CD4-positive, alpha-beta T cell treated with Interleukin-12 subunit alpha and Interleukin-12 subunit beta, for 1 hour (primary cell): ENCODE data around the gene CYP4F2.
A peak's percentile ranks its signal among the peaks of the same experiment; 100 is the strongest.
"Not testable (repeated sequence)": the region's sequence is repeated elsewhere in the genome, so short reads cannot be mapped to it uniquely, and the experiment has no call there.

Source experiments
- DNase-seq: peaks from one replicate; pipeline ENCODE4 v3.0.0-alpha.2; 2020

CYP4F2 gene

DNA sequence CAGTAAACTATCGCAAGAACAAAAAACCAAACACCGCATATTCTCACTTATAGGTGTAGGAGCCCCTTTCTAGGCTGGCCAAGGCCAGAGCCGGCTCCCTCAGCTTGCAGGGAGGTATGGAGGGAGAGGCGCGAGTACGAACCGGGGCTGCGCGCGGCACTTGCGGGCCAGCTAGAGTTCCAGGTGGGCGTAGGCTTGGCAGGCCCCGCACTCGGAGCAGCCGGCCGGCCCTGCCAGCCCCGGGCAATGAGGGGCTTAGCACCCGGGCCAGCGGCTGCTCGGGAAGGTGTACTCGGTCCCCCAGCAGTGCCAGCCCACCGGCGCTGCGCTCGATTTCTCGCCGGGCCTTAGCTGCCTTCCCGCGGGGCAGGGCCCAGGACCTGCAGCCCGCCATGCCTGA is 1.7 kb upstream of the CYP4F2 start:
- not testable (repeated sequence) for DNase-seq

DNA sequence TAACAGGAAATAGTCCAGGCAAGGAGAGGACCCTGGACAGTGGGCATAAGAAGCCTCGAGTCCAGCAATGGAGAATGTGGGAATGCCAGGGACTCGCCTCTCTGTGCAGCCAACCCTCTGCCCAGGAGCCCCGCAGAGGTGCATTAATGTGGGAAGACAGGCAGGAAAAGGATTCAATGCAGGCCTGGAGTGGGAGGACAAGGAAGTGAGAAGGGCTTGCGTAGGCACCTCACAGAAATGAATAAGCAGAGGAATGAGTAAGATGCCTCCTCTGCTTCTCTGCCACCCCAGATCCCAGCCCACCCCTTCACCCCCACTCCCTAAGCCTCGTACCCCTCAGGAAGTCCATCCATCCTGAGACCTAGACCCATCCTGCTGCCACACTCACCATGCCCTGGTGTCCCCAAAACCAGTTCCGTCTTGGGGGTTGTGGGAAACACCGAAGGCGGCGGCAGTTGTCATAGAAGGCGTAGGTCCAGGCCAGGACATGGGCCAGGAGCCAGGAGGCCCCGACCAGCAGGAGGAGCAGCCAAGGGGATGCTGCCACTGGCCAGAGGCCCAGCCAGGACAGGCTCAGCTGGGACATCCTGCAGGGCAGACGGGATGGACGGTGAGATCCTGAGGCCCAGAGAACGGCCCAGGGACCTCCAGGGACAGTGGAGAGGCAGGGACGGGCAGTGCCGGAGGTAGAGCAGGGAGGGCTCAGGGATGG is 692 bp downstream of the CYP4F2 start:
- no peak for DNase-seq

DNA sequence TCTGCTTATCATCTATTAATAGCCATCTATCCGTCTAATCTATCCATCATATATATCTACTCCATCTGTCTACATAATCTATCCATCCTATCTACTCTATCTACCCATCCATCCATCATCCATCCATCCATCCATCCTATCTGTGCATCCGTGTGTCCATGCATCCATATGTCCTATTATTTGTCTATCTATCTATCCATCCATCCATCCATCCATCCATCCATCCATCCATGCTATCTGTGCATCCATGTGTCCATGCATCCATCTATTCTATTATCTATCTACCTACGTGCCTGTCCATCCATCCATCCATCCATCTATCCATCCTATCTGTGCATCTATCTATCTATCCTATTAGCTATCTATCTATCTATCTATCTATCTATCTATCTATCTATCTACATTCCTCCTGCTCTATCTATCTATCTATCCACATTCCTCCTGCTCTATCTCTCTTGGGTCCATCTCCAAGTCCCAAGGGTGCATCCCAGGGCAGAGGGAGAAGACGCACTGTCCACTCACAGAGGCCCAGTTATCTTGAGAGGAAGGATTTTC is 1.9 kb downstream of the CYP4F2 start:
- DNase-seq, result no peak

DNA sequence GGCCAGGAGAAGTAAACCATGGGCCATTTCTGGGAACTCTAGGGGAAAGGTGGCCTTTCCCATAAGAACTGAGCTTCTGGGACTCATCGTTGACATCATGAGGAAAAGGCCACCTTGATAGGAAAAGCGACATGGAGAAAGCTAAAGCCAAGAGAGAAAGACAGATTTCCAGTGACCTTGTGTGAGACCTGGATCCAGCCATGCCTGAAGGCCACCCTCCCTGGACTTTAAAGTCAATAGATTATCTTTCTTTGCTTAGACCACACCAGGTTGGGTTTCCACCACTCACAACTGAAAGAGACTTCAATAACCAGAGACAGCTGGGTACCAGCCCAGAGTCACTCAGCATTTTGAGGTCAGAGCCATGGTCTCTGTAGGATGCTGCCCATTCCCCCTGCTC is 3.5 kb downstream of the CYP4F2 start:
- no peak for DNase-seq

DNA sequence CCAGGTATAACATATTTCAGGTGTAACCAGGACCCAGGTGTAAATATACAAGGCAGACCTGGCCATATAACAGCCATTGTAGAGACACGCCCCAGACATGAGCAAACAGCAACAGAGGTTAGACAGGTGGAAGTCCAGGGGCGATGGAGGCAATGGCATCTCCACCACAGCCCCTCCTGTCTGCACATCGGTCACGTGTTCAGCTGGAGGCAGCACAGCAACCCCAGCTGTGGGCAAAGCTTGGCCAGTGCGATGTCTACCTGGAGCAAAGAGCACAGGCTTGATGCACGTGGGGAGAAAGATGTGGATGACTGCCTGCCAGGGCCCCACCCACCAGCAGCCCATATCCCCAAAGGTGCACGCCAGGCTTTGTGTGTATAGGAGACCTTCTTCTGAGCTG is 4.4 kb downstream of the CYP4F2 start:
- DNase-seq, result no peak

DNA sequence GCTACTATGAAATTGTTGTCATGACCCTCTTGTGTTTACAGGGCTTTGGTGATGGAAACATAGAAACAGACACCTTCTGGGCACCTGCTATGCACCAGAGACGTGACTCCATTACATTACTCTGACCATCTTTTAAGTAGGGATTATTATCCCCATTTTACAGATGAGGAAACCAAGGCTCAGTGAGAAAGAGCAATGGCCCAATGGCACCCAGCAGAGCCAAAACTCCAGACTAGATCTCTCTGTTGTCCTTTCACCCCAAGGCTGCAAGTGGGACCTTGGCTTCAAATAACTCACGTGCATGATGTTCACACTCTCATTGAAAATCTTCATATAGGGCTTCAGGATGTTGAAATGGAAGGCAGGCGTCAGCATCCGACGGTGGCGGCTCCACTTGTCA is 5.9 kb downstream of the CYP4F2 start:
- DNase-seq, result no peak

DNA sequence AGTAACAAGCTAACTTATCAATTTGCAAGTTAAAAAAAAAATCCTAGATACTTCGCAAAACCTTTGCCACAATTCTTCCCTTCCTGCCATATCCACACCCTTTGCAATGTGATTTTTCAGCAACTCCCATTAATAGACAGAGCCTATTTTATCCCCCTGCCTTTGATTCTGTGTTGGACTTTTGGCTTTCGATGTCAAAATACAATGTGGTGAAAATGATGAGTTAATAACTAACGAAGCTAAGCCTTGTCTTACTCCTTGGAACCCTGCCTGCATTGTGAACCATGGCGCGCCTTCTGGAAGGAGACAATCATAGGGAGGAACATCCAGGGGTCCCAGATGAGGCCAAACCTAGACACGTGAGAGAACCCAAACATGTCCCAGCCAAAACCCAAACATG is 6.4 kb downstream of the CYP4F2 start:
- DNase-seq, result no peak

DNA sequence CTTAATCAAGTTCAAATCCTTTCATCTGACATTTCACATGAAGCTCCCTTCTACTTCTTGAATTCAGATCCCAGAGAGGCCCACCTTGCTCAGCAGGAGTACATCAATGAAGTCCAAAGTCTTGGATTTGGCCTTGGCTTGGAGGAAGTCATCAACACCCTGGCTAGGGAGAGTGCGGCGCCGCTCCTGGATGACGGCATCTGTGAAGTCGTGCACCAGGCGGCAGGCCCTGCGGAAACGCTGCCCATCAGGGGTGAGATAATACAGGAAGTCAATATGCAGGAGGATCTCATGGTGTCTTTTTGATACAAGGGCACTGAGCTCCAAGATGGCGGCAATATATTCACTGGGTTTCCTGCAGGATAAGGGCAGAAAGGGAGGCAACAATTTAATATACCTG is 8.5 kb downstream of the CYP4F2 start:
- not testable (repeated sequence) for DNase-seq

DNA sequence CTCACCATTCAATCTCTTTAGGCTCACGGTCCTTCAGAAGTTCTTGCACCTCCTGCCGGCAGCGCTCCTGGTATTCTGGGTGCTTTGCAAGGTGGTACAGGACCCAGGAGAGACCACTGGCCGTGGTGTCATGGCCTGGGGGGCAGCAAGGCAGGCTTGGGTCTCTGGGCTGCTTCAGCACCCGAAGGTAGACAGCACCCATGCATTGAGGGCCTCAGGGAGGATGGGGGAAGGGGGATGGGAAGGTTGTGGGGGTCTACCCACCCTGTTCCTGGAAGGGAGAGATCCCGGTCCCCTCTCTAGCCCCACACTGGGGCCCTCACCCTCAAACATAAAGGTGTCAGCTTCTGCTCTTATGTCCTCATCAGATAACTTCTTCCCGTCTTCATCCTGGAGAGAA is 12.0 kb downstream of the CYP4F2 start:
- no peak for DNase-seq

DNA sequence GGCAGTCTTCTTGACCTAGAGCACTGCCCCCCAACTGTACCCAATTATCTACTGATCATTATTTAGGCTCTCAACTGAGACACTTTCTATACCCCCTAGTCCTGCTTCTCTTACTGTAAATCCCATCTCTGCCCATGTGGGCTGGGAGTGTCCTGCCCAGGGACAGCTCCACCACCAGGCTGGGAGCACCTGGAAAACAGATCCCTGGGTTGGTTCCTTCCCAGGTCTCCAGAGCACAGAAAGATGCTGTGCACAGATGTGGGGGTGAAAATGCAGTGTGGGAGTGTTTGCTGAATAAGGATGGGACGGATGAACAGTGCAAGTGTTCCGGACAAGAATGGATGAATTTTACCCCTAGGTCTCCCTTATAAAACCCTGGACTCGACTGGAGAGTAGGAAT is 12.7 kb downstream of the CYP4F2 start:
- DNase-seq, result no peak

DNA sequence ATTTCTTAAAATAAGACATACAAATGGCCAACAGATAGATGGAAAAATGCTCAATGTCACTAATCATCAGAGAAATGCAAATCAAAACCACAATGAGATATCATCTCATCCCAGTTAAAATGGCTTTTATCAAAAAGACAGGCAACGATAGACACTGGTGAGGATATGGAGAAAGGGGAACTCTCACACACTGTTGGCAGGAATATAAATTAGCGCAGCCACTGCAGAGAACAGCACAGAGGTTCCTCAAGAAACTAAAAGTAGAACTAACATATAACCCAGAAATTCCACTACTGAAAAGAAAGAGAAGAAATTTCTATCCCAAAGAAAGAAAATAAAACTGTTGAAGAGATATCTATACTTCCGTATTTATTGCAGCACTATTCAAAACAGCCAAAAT is 14.5 kb downstream of the CYP4F2 start:
- not testable (repeated sequence) for DNase-seq

DNA sequence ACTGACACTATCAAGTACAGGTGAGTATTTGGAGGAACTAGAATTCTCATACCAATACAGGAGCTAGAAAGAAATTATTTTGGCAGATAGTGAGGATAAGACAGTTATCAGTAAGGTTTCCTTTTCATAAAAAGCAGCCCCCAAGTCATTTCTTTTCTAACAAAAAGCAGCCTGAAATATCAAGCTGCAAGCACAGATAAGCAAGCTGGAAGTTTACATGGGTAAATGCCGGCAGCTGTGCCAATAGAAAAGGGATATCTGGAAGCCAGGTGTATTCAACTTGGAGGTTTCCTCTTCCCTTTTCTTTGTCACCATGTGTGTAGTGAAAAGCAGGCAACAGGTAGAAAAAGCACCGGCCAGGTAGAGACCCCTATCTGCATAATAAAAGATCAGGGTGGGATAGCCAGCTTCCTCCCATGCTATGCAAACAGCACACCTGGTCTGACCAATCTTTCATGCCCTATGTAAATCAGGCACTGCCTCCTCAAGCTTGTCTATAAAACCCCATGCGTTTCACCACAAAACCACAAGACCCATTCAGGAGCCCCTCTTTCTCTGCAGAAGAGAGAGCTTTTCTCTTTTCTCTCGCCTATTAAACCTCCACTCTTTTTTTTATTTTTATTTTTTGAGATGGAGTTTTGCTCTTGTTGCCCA is 22.9 kb downstream of the CYP4F2 start:
- no peak for DNase-seq

DNA sequence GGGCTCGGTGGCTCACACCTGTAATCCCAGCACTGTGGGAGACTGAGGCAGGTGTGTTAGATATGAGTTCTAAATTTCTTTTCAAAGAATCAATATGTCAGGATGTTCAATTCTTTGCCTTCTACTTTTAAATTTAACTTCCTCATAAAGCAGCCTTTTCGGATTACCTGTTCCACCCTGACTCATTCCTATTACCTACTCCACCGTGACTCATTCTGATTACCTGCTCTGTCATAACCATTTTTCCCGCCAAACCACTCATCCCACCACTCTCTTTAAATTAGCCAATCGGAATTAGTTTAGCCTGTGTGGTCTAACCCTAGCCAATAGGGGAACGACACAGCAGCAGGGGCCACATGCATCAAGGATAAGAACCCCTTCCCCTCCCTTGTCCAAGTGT is 24.1 kb downstream of the CYP4F2 start:
- not testable (repeated sequence) for DNase-seq

DNA sequence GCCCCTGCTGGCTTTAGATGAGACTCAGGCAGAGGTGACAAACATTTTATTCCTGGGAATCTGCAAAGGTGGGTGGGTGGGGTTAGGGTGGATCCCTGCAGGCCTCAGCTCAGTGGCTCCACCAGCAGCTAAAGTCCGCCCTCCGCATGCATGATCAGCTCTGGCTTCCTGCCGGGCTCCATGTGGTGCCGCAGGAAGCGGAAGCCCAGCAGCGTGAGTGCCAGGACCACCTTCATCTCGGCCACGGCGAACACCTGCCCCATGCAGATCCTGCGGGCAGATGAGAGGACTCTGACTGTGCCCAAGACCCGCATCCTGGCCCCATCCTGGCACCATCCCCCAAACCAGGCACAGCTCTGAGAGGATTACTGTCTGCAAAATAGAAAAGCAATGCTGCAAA is 26.3 kb downstream of the CYP4F2 start:
- DNase-seq, result peak; percentile 8

DNA sequence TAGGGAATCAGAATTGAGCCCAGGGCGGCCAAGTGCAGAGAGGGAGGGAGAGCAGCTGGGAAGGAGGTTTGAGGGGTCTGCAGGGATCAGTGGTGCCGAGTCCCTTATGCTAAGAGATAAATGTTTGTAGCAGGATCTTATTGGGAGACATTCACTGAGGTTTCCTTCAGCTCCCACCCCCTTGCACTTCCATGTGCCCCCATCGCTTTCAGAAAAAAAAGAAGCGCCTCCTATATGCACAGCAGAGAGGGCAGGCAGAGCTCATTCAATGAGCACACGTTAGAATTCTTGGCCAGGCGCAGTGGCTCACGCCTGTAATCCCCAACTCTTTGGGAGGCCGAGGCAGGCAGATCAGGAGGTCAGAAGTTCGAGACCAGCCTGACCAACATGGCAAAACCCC is 28.0 kb downstream of the CYP4F2 start:
- DNase-seq, result no peak

DNA sequence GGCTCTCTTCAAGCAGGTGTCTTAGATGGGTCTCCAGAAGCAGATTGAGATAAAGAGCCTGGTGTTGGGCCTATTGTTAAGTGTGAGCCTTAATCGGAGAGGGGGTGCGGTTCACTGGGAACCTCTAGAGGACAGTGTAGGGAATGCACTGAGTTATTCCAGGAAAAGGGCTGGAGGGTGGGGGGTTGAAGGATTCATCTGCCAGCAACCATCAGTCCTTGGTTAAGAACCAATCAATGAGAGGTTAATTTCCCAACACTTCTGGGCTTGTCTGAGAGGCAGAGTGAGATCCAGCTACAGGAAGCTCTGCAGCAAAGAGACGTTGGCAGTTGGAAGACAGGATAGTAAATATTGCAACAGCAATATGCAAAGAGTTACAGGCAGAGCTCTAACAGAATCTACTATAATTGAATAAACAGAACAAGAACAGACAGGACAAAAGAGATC is 28.7 kb downstream of the CYP4F2 start:
- peak; percentile 50 for DNase-seq

DNA sequence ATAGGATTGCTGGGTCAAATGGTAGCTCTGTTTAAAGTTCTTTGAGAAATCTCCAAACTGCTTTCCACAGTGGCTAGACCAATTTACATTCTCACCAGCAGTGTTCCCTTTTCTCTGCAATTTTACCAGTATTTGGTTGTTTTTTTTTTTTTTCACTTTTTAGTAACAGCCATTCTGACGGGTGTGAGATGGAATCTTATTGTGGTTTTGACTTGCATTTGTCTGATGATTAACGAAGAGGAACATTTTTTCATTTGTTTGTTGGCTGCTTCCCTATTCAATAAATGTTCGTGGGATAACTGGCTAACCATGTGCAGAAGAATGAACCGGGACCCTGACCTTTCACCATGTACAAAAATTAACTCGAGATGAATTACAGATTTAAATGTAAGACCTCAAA is 31.2 kb downstream of the CYP4F2 start:
- no peak for DNase-seq

DNA sequence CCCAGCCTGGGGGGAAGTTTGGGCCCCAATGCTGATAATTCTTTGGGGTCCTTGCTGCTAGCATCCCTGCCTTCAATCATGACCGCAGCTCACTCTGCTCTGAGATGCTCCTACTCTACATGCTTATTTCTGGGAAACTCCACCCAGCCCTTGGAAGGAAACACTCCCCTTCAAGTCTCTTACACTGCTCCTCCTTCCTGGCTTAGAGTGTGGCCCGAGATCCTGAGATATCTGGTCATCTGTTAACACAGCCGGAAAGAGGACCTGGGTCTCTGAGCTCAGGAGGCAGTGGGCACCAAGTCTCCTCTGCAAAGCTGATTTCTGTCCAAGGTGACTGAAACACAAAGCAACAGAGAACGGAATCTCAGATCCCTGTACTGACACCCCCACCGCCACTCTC is 33.0 kb downstream of the CYP4F2 start:
- no peak for DNase-seq

DNA sequence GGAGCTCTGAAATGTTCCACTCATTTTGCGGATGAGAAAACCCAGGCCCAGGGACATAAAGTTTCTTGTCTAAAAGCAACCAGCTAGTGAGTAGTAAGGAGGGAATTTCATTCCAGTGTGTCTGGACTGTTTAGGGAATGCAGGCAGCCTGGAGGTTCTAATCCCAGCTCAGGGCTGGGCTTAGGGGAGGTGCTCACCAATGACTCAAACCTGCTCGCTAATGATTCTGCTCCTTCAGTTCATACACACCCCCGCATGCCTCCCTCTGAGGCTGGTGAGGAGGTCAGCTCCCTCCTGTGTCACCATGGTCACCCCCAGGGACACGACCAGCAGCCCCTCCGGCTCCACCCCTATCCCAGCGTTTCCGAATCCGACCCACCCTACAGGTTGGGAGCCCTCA is 34.6 kb downstream of the CYP4F2 start:
- no peak for DNase-seq

DNA sequence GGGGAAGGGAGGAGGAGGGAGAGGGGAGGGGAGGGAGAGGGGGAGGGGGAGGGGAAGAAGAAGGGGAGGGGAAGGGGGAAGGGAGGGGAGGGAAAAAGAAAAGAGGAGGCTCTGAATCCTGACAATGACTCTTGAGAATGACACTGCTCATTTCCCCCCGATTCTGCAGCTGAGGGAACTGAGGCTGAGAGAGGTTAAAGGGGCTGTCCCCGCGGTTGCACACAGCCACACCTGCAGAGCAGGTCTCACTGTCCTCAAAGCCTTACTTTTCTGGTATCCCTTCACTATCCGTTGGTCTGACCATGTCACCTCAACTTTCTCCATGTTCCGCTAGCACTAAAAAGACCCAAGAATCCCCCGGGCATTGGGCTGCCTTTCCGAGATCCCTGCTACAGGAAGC is 35.4 kb downstream of the CYP4F2 start:
- DNase-seq, result no peak

DNA sequence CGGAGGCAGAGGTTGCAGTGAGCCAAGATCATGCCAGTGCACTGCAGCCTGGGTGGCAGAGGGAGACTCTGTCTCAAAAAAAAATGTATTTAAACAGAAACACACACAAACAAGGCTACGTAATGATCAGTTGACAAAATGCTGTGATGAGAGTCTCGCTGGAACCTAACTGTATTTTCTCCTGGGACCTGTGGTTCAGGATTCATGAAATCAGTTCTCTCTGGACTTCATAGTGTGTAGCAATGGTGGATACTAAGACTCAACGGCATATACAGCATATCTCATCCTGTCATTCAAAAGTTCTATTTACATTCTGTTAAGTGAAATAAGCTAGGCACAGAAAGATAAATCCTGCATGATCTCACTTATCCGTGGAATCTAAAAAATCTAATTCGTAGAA is 37.4 kb downstream of the CYP4F2 start:
- DNase-seq, result no peak

DNA sequence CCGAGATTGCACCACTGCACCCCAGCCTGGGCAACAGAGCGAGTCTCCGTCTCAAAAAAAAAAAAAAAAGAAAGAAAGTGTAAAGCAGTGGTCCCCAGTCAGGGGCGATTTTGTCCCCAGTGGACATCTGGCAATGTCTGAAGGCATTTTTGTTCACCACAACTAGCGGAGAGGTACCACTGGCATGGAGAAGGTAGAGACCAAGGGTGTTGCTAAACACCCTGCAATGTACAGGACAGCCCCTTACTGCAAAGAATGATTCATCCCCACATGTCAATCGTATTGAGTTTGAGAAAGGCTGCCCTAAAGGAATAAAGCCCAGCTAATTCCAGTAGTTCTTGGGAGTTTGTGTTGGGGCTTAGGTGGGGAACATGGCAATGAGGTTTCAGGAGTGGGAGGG is 38.7 kb downstream of the CYP4F2 start:
- DNase-seq, result no peak

DNA sequence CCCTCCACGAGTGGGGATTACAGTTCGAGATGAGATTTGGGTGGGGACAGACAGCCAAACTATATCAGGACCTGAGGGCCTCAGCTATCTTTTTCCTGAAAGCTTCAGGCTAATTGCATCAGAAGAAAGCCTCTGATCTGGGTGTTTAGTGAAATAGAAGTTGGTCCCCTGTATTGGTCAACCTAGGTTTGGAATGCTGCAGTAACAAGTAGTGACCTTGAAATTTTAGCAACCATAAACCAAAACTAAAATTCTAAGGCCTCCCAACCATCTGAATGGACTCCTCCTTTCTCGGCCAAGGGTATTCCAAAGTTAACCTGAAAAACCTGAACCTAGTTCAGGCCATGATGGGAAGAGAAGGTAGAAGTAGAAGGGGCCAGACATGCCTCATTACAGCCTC is 47.5 kb downstream of the CYP4F2 start:
- no peak for DNase-seq

DNA sequence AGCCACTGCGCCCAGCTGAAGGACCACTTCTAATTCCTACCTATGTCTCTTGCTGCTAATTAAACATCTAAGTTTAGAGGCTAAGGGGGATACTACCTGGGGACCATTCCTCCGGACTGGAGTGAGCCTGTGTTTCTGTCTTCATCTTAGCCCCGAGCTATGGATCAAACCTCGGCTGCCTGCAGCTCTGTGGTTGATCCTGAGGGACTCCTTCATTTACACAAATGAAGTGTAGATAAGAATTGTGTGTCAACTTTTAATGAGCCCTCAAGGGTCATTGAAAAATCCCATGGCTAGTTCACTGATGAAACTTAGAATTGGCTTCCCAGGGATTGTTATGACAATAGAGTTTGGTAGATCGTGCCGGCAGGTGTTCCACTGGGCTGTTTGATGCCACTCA is 51.0 kb downstream of the CYP4F2 start:
- DNase-seq, result no peak

DNA sequence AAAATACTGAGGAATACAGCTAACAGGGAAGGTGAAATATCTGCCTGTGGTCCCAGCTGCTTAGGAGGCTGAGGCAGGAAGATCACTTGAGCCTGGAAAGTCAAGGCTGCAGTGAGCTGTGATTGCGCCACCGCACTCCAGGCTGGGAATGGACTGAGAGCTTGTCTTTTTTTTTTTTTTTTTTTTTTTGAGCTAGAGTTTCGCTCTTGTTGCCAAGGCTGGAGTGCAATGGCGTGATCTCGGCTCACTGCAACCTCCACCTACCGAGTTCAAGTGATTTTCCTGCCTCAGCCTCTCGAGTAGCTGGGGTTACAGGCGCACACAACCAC is 54.0 kb downstream of the CYP4F2 start:
- not testable (repeated sequence) for DNase-seq
